ENCODE measurements around the gene SNTG2. TPM values are rescaled to one million over a fixed set of nuclear protein-coding genes. Genes with fewer than 3 reads are reported as not detected.

The SNTG2 gene
- total and polyA plus RNA-seq, 12 donors, result 0.39 to 2.8 (median 1.0) TPM; not detected in 1

DNA sequence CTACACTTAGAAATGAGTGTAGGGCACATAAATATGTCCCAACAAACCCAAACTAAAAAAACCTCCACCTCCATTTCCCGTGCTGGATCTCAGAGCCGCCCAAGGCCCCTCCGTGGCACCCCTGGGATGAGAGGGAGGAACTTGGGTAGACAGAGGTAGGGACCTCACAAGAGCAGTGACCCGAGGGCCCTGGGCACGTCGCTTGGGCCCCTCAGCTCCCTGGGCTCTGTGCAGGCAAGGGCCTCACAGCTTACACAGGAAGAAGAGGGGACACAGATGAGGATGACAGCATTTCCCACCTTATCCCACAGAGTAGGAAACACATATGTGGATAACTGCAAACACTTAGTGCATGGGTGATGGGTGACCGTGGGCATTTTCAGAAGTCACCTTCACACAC, 368.7 kb downstream of the SNTG2 start:
- intact Hi-C loops (cut with DNase I), result no loop called here
- H3K9me3 ChIP-seq, result no peaks in the 10 kb centered on the region
- H3K27me3 ChIP-seq, result peaks cover 0 to 13% (median 0%) of the 10 kb centered on the region in 7 donors
- no peak for TF ChIP-seq CTCF (IDR thresholded peaks at IDR 0.05)
- 90% methylated on average over 7 of the region's 7 CpGs for WGBS, 2 donors
- no peak for ATAC-seq
- no peak overlapping the region for H3K4me3 ChIP-seq
- no peak for DNase-seq
- no peaks in the 10 kb centered on the region for H3K4me1 ChIP-seq
- no peaks in the 10 kb centered on the region for H3K36me3 ChIP-seq
- no peak overlapping the region for H3K27ac ChIP-seq

DNA sequence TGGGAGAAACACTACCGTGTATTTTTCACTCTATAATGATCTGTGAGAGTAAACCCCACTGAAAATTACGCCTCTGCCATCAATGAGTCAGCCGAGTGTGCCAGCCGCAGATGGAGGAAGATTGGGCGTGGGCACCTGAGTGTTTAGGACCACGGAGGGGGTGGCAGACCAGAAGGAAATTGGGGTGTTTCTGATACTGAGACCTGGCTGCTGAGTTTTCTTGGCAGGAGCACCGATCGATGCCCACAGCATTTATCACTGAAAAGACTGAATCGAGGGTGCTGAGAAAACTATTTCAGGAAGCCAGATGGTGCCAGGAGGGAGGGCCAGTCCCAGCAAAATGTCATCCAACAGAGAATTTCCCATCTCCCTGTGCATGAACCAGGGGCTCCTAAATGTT, 370.7 kb downstream of the SNTG2 start:
- Histone ChIP-seq H3K27ac (no peak overlapping the region), H3K27me3 (peaks cover 0 to 7% (median 0%) of the 10 kb centered on the region in 7 donors), H3K4me3 (no peak overlapping the region), H3K9me3 (no peaks in the 10 kb centered on the region), H3K36me3 (no peaks in the 10 kb centered on the region), H3K4me1 (no peaks in the 10 kb centered on the region)
- TF ChIP-seq CTCF (IDR thresholded peaks at IDR 0.05), result no peak
- ATAC-seq (no peak), DNase-seq (no peak)
- 84 to 85% methylated on average over 9 of the region's 9 CpGs for WGBS, 2 donors
- intact Hi-C loops (cut with DNase I), result no loop called here

DNA sequence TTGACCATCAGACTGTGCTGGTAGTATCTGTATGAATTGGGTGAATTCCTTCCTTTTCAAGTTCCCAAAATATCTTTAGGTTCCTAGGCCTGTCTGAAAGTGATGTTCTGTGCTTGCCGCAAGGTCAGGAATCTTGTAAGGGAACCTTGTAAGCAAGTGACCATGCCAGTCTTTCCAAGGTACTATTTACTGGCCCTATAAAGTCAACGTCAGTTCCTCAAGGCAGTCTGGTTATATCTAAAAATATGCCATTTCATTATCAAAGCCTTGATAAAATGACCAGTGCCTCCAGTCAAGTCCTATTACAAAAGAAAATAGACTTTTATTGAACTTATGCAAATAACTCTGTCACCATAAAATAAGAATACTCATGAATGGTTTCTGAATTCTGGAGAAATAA, 374.2 kb downstream of the SNTG2 start:
- H3K27ac ChIP-seq, result no peak overlapping the region
- no peaks in the 10 kb centered on the region for H3K36me3 ChIP-seq
- H3K9me3 ChIP-seq, result no peaks in the 10 kb centered on the region
- TF ChIP-seq CTCF (IDR thresholded peaks at IDR 0.05), result no peak
- 70 to 84% methylated on average over 2 of the region's 2 CpGs for WGBS, 2 donors
- intact Hi-C loops (cut with DNase I), result no loop called here
- no peak overlapping the region for H3K4me3 ChIP-seq
- peaks cover 0 to 13% (median 0%) of the 10 kb centered on the region in 7 donors for H3K27me3 ChIP-seq
- H3K4me1 ChIP-seq, result no peaks in the 10 kb centered on the region
- ATAC-seq (no peak), DNase-seq (no peak)

- intact Hi-C loops (cut with DNase I), result no loop called here
- no peaks in the 10 kb centered on the region for H3K36me3 ChIP-seq
- ATAC-seq, result no peak
- H3K4me1 ChIP-seq, result no peaks in the 10 kb centered on the region
- H3K9me3 ChIP-seq, result peaks cover 0 to 13% (median 0%) of the 10 kb centered on the region in 11 donors
- TF ChIP-seq CTCF (IDR thresholded peaks at IDR 0.05), result no peak
- H3K4me3 ChIP-seq, result no peak overlapping the region
- no peak overlapping the region for H3K27ac ChIP-seq
- H3K27me3 ChIP-seq, result peaks cover 0 to 6% (median 0%) of the 10 kb centered on the region in 7 donors
- DNase-seq, result no peak
- WGBS, 2 donors, result 76 to 92% methylated on average over 5 of the region's 5 CpGs
These were observed 378.0 kb downstream of the SNTG2 start for GRCh38 chr2:1328684-1329083.
